Retinal pigment epithelial cell (primary cell): ENCODE measurements around the gene YIF1A.

ENCODE experiments used
- DNase-seq: peaks from one replicate; pipeline ENCODE4 v3.0.0-alpha.2; 2010; ENCODE audit warnings: low read depth
- H3K4me3 ChIP-seq: 2 replicates; pipeline ENCODE4 v1.5.1; 2011; ENCODE audit warnings: mild to moderate bottlenecking, low read length, control low read depth, moderate library complexity
- TF ChIP-seq, protein P1 (sequence below): conservative IDR thresholded peaks from 2 replicates; pipeline ENCODE4 v1.5.1; 2011; ENCODE audit warnings: low read depth, low read length, control low read depth, inconsistent platforms

The YIF1A gene

DNA sequence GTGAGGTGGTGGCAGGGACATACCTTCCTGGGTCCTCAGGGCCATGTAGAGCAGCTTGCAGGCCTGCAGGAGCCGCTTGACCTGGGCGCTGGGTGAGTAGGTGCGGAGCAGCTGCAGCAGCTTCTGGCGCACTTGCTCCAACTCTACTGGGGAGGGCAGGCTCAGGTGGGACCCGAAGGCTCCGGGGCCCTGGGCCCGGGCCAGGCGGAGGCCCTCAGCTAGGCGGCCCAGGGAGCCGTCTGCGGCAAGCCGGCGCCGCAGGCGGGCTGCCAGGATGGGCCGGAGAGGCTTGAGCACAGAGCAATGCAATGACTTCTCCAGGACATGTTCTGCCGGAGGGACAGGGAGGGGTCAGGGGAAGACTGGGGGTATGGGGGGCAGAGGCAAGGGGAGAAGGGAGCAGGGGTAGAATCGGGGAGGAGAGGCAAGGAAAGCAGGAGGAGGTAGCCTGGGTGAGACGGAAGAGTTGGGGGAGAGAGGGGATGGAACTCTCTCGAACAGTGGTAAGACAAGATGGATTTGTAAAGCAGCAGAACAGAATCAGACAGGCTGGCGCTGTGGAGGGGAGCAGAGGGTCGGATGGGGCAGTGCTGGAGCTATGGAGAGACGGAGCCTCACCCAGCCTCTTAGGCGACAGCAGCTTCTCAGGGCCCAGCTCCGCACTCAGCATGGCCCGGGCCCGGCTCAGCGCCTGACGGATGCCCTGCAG is 45.1 kb upstream of the YIF1A start:
- no peak overlapping the region for H3K4me3 ChIP-seq

DNA sequence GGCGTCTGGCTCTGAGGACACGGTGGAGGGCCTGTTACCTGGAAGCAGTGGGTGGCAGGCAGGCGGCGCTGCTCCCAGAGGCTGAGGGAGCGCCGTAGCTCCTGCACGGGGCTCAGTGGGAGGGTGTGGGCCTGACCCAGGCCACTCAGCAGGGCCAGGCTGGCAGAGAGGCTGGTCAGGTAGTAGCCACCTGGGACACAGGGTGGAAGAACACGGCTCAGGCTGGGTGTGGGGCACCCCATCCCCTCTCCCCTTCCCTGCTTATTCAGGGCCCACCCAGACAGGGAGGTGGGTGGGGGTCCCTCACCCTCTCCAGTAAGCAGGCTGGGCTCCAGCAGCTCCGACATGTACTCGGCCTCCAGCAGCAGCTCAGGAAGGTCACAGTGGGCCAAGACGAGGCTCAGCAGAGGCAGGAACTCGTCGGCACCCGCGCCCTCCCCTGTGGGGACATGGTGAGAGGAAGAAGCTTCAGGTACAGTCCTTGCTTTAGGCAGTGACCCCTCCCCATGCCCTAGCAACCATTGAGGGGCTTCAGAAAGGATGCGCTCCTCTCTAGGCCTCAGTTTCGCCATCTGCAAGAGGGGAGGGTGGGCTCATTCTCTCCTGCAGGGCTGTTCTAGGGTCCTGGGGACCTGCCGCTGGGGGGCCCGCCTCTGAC is 44.4 kb upstream of the YIF1A start:
- TF ChIP-seq, protein P1, sequence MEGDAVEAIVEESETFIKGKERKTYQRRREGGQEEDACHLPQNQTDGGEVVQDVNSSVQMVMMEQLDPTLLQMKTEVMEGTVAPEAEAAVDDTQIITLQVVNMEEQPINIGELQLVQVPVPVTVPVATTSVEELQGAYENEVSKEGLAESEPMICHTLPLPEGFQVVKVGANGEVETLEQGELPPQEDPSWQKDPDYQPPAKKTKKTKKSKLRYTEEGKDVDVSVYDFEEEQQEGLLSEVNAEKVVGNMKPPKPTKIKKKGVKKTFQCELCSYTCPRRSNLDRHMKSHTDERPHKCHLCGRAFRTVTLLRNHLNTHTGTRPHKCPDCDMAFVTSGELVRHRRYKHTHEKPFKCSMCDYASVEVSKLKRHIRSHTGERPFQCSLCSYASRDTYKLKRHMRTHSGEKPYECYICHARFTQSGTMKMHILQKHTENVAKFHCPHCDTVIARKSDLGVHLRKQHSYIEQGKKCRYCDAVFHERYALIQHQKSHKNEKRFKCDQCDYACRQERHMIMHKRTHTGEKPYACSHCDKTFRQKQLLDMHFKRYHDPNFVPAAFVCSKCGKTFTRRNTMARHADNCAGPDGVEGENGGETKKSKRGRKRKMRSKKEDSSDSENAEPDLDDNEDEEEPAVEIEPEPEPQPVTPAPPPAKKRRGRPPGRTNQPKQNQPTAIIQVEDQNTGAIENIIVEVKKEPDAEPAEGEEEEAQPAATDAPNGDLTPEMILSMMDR = no peak
- DNase-seq = no peak
- no peak overlapping the region for H3K4me3 ChIP-seq

More for the DNA sequence above, 45.1 kb upstream of the YIF1A start:
- TF ChIP-seq, protein P1 = no peak
- no peak for DNase-seq

DNA sequence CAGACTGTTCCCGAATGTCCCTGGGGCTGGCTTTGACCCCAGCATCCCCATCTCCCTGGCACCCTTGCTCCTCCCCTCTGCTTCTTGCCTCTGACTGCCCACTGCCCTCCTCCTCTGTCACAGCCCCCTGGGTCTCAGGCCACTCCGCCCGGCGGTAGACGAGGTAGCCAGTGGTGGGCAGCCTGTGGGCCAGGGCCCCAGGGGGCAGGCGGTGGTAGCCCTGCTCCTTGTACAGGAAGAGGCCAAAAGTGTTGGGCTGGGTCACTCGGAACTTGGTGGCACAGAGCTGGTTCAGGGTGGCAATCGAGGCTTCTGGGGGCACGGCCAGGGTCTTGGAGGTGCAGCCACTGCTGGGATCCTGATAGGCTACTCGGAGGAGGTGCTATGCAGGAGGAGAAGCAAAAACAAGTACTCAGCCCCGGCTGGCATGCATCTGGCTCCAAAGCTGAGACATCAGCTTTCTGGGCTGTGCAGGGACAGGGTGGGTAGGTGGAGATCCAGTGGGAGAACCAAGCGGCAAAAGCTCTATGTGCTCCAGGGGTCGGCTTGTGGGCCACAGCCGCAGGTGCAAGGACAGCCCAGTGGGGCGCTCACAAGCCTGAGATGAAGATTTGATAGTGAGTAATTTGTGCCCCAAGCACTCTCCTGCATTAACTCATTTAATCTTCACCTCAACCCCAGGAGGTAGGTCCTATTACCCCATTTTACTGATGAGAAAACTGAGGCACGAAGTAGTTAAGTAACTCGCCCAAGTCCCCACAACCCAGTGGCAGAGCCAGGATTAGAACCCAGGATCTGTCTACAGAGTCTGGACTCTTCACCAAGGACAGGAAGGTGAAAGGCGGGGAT is 43.7 kb upstream of the YIF1A start:
- no peak overlapping the region for H3K4me3 ChIP-seq
- no peak for DNase-seq
- TF ChIP-seq, protein P1 = no peak

DNA sequence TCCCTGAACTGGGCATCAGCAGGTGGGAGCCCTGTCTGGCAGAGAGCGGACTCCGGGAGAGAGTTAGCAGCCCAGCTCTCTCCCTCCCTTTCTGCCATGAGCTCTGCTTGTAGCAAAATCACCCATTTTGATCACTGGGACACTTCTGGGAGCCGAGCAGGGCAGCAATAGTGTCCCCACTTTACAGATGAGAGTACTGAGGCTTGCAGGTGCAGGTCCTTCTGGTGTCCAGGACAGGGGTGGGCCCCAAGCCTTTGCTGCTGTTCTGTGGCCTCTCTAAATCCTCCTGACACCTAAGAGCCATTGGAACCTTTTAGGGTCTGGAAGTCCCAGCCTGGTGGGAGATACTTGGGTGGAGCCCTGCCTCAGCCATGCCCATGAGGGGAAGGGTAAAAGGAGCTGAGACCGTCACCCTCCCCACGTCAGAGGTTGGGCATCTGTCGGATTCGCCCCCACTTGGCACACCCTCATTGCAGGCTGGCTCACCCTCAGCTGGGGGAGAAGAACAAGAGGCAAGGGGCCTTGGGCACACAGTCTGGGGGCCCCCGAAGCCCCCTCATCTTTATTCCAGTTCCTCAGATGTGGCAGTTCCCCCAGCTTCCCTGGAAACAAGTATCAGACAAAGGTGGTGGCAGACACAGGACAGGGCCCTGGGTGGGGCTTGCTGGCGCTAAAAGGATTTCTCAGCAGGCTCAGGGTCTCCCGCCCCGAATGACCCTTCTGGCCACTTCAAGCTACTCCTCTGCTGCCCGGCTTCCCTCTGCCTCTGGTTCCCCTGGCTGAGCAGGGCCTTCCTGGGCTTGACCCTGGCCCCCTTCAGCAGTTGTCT is 42.8 kb upstream of the YIF1A start:
- TF ChIP-seq, protein P1 = no peak
- no peak overlapping the region for H3K4me3 ChIP-seq

DNA sequence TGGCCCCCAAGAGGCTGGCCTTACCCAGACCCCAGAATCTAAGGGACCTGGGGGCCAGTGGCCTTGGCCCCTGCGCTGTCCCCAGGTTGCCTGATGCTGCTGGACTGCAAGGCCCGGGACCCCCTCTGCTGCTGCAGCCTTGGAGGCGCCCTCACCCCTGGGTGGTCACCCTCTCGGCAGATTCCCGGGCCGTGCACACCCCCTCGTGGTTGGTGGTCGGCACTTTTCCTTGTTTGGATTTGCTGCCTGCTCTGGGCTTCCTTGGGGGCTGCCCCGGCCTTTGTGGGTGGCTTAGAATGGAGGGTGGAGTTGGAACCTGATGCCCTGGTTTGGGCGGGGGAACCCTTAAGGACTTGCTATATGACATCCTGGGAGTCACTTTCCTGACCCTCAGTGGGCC is 42.0 kb upstream of the YIF1A start:
- no peak for DNase-seq
- no peak overlapping the region for H3K4me3 ChIP-seq
- TF ChIP-seq, protein P1 = no peak

More for the DNA sequence above, 42.8 kb upstream of the YIF1A start:
- DNase-seq = no peak

DNA sequence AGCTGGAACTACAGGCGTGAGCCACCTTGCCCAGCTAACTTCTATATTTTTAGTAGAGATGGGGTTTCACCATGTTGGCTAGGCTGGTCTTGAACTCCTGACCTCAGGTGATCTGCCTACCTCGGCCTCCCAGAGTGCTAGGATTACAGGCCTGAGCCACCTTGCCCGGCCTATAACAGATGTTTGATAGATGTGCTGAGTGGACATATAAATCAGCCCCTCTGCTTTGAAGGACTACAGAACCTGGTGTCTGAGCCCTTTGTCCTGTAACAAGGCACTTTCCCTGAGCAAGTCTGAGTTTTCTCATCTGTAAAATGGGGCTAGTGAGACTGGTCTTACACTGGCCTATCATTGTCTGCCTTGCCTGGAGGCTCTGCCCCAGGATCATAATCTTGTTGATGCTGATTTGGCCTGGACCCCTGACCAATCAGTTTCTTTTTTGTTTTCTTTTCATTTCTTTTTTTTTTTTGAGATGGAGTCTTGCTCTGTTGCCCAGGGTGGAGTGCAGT is 40.3 kb upstream of the YIF1A start:
- DNase-seq = no peak
- TF ChIP-seq, protein P1 = no peak
- H3K4me3 ChIP-seq = no peak overlapping the region
